HEK293 (cell line): Measurements from ENCODE around the gene LRBA.
"Not testable (repeated sequence)": the region's sequence is repeated elsewhere in the genome, so short reads cannot be mapped to it uniquely, and the experiment has no call there.

Experiments used
- CTCF ChIA-PET: fragments of 350-600 bp; formaldehyde crosslinking; extraction: SDS; loops from one replicate; lab custom pipeline; 2021; ENCODE audit warnings: antibody characterized with exemption; lab: Yijun Ruan, JAX
- POLR2A ChIA-PET: fragments of 300-600 bp; formaldehyde crosslinking; extraction: SDS; loops from one replicate; lab custom pipeline; 2020; ENCODE audit warnings: antibody characterized with exemption, inconsistent platforms; lab: Yijun Ruan, JAX
- H3K27ac ChIP-seq: fragments of 200-500 bp; sonication (Bioruptor generic); 2 replicates; pipeline ENCODE4 v1.5.1; 2014; ENCODE audit warnings: low read depth, low read length, control low read depth, inconsistent platforms; ENCODE audit errors: extremely low read depth
- H3K36me3 ChIP-seq, 2 experiments: fragments of 200-500 bp in 1 of 2; sonication (Bioruptor generic) in 1 of 2; 1 replicate in 1 of 2; 2 replicates in 1 of 2; pipeline ENCODE4 v1.5.1; 2014 to 2017; ENCODE audit warnings: inconsistent platforms in 2 of 2, low read length in 2 of 2; ENCODE audit not compliant: control insufficient read depth in 2 of 2, insufficient read depth in 1 of 2
- H3K4me1 ChIP-seq: fragments of 200-500 bp; sonication (Bioruptor generic); 2 replicates; pipeline ENCODE4 v1.5.1; 2014; ENCODE audit warnings: mild to moderate bottlenecking, low read length, inconsistent platforms; ENCODE audit not compliant: control insufficient read depth, insufficient read depth
- H3K4me3 ChIP-seq: 2 replicates; pipeline ENCODE4 v1.5.1; 2011; ENCODE audit warnings: low read depth, mild to moderate bottlenecking, control low read depth, low read length, moderate library complexity
- H3K9me3 ChIP-seq: fragments of 200-500 bp; sonication (Bioruptor generic); 2 replicates; pipeline ENCODE4 v1.5.1; 2014; ENCODE audit warnings: low read depth, low read length, inconsistent platforms; ENCODE audit not compliant: control insufficient read depth, insufficient read depth
- GFI1B ChIP-seq: fragments of 450-650 bp; formaldehyde crosslinking; IDR thresholded peaks from 2 replicates; pipeline ENCODE4 v1.5.1; 2016; ENCODE audit warnings: missing biosample characterization, missing genetic modification characterization
- GLIS1 ChIP-seq: fragments of 450-650 bp; formaldehyde crosslinking; IDR thresholded peaks from 2 replicates; pipeline ENCODE4 v1.5.1; 2016; ENCODE audit warnings: missing biosample characterization, missing genetic modification characterization
- SETDB1 ChIP-seq: IDR thresholded peaks from one replicate; pipeline ENCODE4 v1.6.1; 2017; ENCODE audit warnings: mild to moderate bottlenecking, low read length, moderate library complexity, mixed read lengths; ENCODE audit not compliant: insufficient read length
- SP7 ChIP-seq: fragments of 450-650 bp; formaldehyde crosslinking; IDR thresholded peaks from 2 replicates; pipeline ENCODE4 v1.5.1; 2016; ENCODE audit warnings: missing biosample characterization, missing genetic modification characterization
- TRIM28 ChIP-seq: IDR thresholded peaks from 2 replicates; pipeline ENCODE4 v1.6.1; 2011; ENCODE audit warnings: low read length, control low read depth, borderline replicate concordance
- WT1 ChIP-seq: fragments of 450-650 bp; formaldehyde crosslinking; IDR thresholded peaks from 2 replicates; pipeline ENCODE4 v1.5.1; 2016; ENCODE audit warnings: missing biosample characterization, missing genetic modification characterization
- ZFHX2 ChIP-seq: fragments of 450-650 bp; formaldehyde crosslinking; conservative IDR thresholded peaks from 2 replicates; pipeline ENCODE4 v1.5.1; 2016; ENCODE audit warnings: missing biosample characterization, missing genetic modification characterization
- ZNF146 ChIP-seq: fragments of 450-650 bp; formaldehyde crosslinking; IDR thresholded peaks from 2 replicates; pipeline ENCODE4 v1.5.1; 2016; ENCODE audit warnings: missing biosample characterization, missing genetic modification characterization
- ZNF174 ChIP-seq: fragments of 450-650 bp; formaldehyde crosslinking; IDR thresholded peaks from 2 replicates; pipeline ENCODE4 v1.5.0; 2017; ENCODE audit warnings: missing biosample characterization, mild to moderate bottlenecking, missing genetic modification characterization
- ZNF184 ChIP-seq: fragments of 450-650 bp; IDR thresholded peaks from 2 replicates; pipeline ENCODE4 v1.5.1; 2018; ENCODE audit warnings: missing biosample characterization, mild to moderate bottlenecking, missing genetic modification characterization
- ZNF24 ChIP-seq: fragments of 450-650 bp; formaldehyde crosslinking; IDR thresholded peaks from 2 replicates; pipeline ENCODE4 v1.5.1; 2016; ENCODE audit warnings: missing biosample characterization, missing genetic modification characterization
- ZNF324 ChIP-seq: fragments of 450-650 bp; formaldehyde crosslinking; IDR thresholded peaks from 2 replicates; pipeline ENCODE4 v1.5.1; 2016; ENCODE audit warnings: missing biosample characterization, missing genetic modification characterization
- ZNF341 ChIP-seq: fragments of 450-650 bp; formaldehyde crosslinking; IDR thresholded peaks from 2 replicates; pipeline ENCODE4; 2016; ENCODE audit warnings: low read depth, missing biosample characterization, missing genetic modification characterization
- ZNF530 ChIP-seq: fragments of 450-650 bp; formaldehyde crosslinking; IDR thresholded peaks from 2 replicates; pipeline ENCODE4 v1.5.1; 2016; ENCODE audit warnings: low read depth, missing biosample characterization, missing genetic modification characterization
- ZNF626 ChIP-seq: fragments of 450-650 bp; sonication (Bioruptor Pico); formaldehyde crosslinking; IDR thresholded peaks from 2 replicates; pipeline ENCODE4 v1.5.1; 2018; ENCODE audit warnings: missing biosample characterization, missing genetic modification characterization, inconsistent platforms
- ZNF664 ChIP-seq: fragments of 450-650 bp; formaldehyde crosslinking; IDR thresholded peaks from 2 replicates; pipeline ENCODE4 v1.5.1; 2016; ENCODE audit warnings: missing biosample characterization, missing genetic modification characterization
- ZNF830 ChIP-seq: fragments of 450-650 bp; IDR thresholded peaks from 2 replicates; pipeline ENCODE4 v1.5.0; 2018; ENCODE audit warnings: missing biosample characterization, missing genetic modification characterization, low read depth, mild to moderate bottlenecking, moderate library complexity
- TF ChIP-seq, protein P1 (sequence below): fragments of 450-650 bp; IDR thresholded peaks from 2 replicates; pipeline ENCODE4 v1.5.1; 2018; ENCODE audit warnings: missing biosample characterization, missing genetic modification characterization
- TF ChIP-seq, protein P2 (sequence below): fragments of 450-650 bp; formaldehyde crosslinking; IDR thresholded peaks from 2 replicates; pipeline ENCODE4 v1.5.1; 2016; ENCODE audit warnings: missing biosample characterization, missing genetic modification characterization
- TF ChIP-seq, protein P3 (sequence below): fragments of 450-650 bp; formaldehyde crosslinking; IDR thresholded peaks from 2 replicates; pipeline ENCODE4 v1.5.1; 2017; ENCODE audit warnings: missing biosample characterization, missing genetic modification characterization
- TF ChIP-seq, protein P4 (sequence below): fragments of 450-650 bp; formaldehyde crosslinking; IDR thresholded peaks from 2 replicates; pipeline ENCODE4 v1.5.1; 2017; ENCODE audit warnings: missing biosample characterization, missing genetic modification characterization
- TF ChIP-seq, protein P5 (sequence below): fragments of 450-650 bp; formaldehyde crosslinking; IDR thresholded peaks from 2 replicates; pipeline ENCODE4 v1.5.1; 2017; ENCODE audit warnings: missing biosample characterization, missing genetic modification characterization
- TF ChIP-seq, protein P6 (sequence below): fragments of 450-650 bp; formaldehyde crosslinking; IDR thresholded peaks from 2 replicates; pipeline ENCODE4 v1.5.1; 2016; ENCODE audit warnings: missing biosample characterization, missing genetic modification characterization

Gene LRBA

DNA sequence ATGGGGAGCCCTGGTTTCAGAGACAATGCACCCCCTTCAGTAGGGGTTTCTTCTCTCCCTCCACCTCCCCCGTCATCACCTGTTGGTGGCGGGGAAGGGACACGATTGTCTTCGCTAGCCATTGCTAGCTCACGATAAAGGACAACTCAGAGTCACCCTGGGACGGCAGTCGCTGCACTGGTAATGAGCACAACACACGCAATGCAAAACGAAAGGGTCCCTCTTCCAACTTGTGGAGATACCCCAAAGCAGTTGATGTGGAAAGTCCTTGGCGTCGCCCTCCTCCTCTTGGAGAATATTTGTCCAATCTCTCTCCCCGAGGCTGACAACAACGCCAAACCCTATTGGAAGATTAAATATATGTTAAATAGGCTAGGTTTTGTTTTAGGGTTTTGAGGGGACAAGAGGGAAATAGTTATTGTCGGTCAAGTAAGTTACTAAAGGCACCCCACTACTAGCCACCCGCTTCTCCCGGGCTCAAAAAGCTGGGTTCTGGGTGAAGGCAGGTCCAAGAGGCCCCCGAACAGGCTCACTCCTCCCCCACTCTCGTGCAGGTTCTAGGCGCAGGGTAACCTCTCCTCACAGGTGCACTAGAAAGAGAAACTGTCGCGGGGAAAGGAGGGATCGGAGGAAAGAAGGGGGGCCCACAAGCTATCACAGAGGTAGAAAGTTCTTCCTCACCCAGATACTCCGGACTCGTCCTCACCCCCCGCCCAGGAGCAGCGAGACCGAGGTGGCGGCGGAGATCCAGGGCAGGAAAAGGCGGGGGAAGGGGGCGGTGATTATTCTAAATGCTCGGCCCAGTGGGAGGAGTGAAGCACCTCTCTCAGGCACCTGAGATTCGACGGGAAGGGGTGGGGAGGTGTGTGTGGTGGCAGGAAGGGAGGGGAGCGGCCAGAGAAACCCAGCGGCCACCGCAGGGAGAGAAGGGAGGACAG lies at the start of gene LRBA (continued):
- TF ChIP-seq ZFHX2 (peak; percentile 53), WT1 (tag by site-specific recombination) (no peak; the same call in 1 of the 2 replicates), ZNF530 (tag by site-specific recombination) (no peak), ZNF664 (tag by site-specific recombination) (no peak), ZNF324 (tag by site-specific recombination) (0 out of 2 replicates have a peak, but pooled peaks have one; percentile 15), ZNF341 (tag by site-specific recombination) (peak; percentile 67)
- TF ChIP-seq, protein P1, sequence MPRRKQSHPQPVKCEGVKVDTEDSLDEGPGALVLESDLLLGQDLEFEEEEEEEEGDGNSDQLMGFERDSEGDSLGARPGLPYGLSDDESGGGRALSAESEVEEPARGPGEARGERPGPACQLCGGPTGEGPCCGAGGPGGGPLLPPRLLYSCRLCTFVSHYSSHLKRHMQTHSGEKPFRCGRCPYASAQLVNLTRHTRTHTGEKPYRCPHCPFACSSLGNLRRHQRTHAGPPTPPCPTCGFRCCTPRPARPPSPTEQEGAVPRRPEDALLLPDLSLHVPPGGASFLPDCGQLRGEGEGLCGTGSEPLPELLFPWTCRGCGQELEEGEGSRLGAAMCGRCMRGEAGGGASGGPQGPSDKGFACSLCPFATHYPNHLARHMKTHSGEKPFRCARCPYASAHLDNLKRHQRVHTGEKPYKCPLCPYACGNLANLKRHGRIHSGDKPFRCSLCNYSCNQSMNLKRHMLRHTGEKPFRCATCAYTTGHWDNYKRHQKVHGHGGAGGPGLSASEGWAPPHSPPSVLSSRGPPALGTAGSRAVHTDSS (tag by site-specific recombination), result peak; percentile 49; the same call in 1 of the 2 replicates
- TF ChIP-seq, protein P2, sequence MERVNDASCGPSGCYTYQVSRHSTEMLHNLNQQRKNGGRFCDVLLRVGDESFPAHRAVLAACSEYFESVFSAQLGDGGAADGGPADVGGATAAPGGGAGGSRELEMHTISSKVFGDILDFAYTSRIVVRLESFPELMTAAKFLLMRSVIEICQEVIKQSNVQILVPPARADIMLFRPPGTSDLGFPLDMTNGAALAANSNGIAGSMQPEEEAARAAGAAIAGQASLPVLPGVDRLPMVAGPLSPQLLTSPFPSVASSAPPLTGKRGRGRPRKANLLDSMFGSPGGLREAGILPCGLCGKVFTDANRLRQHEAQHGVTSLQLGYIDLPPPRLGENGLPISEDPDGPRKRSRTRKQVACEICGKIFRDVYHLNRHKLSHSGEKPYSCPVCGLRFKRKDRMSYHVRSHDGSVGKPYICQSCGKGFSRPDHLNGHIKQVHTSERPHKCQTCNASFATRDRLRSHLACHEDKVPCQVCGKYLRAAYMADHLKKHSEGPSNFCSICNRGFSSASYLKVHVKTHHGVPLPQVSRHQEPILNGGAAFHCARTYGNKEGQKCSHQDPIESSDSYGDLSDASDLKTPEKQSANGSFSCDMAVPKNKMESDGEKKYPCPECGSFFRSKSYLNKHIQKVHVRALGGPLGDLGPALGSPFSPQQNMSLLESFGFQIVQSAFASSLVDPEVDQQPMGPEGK (tag by site-specific recombination), result peak; percentile 79
- TF ChIP-seq, protein P3, sequence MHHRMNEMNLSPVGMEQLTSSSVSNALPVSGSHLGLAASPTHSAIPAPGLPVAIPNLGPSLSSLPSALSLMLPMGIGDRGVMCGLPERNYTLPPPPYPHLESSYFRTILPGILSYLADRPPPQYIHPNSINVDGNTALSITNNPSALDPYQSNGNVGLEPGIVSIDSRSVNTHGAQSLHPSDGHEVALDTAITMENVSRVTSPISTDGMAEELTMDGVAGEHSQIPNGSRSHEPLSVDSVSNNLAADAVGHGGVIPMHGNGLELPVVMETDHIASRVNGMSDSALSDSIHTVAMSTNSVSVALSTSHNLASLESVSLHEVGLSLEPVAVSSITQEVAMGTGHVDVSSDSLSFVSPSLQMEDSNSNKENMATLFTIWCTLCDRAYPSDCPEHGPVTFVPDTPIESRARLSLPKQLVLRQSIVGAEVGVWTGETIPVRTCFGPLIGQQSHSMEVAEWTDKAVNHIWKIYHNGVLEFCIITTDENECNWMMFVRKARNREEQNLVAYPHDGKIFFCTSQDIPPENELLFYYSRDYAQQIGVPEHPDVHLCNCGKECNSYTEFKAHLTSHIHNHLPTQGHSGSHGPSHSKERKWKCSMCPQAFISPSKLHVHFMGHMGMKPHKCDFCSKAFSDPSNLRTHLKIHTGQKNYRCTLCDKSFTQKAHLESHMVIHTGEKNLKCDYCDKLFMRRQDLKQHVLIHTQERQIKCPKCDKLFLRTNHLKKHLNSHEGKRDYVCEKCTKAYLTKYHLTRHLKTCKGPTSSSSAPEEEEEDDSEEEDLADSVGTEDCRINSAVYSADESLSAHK (tag by site-specific recombination), result peak; percentile 5; the same call in 1 of the 2 replicates

DNA sequence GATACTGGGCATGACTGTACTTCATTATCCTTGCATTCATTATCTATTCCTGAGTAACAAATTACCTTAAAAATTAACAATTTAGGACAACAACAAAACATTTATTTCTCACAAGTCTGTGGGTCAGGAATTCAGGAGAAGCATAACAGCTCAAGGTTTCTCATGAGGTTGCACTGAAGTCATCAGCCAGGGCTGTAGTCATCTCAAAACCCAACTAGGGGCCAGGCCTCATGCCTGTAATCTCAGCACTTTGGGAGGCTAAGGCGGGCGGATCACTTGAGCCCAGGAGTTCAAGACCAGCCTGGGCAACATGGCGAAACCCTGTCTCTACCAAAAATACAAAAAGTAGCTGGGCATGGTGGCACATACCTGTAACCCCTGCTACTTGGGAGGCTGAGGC lies 48.1 kb upstream of the LRBA start:
- H3K36me3 ChIP-seq, H3K4me1 ChIP-seq, H3K4me3 ChIP-seq, CTCF ChIA-PET, H3K9me3 ChIP-seq, H3K27ac ChIP-seq, POLR2A ChIA-PET: not testable (repeated sequence)

DNA sequence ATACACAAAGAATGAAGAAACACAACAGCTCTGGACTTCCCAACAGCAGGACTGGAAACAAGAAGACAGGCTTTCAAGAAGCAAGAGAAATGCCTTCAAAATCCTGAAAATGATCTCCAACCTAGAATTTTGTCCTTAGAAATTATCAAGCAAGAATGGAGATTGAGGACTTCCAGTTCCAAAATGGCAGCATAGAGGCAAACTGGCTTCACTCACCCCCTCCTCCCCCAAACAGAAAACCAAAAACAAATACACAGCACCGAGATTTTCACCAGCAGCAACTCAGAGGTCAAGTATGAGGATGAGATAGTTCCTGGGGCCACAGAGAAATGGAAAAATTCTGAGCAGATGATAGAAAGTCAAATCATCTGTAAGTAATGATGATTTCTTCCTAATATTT lies 40.5 kb upstream of the LRBA start:
- H3K4me3 ChIP-seq, result no peak overlapping the region
- H3K27ac ChIP-seq, result no peak overlapping the region
- ChIA-PET POLR2A (no interaction called here), CTCF (no interaction called here)
- no peaks in the 10 kb centered on the region for H3K9me3 ChIP-seq
- H3K36me3 ChIP-seq, result no peaks in the 10 kb centered on the region
- no peaks in the 10 kb centered on the region for H3K4me1 ChIP-seq
- TF ChIP-seq ZNF830 (tag by site-specific recombination), result no peak
- TF ChIP-seq ZNF626 (tag by site-specific recombination), result no peak
- no peak for TF ChIP-seq GLIS1 (tag by site-specific recombination)
- no peak for TF ChIP-seq ZNF324 (tag by site-specific recombination)
- no peak for TF ChIP-seq SETDB1
- TF ChIP-seq ZNF174 (tag by site-specific recombination), result no peak
- TF ChIP-seq ZNF146 (tag by site-specific recombination), result no peak
- TF ChIP-seq, protein P4, sequence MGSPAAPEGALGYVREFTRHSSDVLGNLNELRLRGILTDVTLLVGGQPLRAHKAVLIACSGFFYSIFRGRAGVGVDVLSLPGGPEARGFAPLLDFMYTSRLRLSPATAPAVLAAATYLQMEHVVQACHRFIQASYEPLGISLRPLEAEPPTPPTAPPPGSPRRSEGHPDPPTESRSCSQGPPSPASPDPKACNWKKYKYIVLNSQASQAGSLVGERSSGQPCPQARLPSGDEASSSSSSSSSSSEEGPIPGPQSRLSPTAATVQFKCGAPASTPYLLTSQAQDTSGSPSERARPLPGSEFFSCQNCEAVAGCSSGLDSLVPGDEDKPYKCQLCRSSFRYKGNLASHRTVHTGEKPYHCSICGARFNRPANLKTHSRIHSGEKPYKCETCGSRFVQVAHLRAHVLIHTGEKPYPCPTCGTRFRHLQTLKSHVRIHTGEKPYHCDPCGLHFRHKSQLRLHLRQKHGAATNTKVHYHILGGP (tag by site-specific recombination), result no peak
- no peak for TF ChIP-seq SP7 (tag by site-specific recombination)
- no peak for TF ChIP-seq GFI1B (tag by site-specific recombination)
- TF ChIP-seq, protein P5, sequence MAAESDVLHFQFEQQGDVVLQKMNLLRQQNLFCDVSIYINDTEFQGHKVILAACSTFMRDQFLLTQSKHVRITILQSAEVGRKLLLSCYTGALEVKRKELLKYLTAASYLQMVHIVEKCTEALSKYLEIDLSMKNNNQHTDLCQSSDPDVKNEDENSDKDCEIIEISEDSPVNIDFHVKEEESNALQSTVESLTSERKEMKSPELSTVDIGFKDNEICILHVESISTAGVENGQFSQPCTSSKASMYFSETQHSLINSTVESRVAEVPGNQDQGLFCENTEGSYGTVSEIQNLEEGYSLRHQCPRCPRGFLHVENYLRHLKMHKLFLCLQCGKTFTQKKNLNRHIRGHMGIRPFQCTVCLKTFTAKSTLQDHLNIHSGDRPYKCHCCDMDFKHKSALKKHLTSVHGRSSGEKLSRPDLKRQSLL (tag by site-specific recombination), result no peak
- TF ChIP-seq, protein P6, sequence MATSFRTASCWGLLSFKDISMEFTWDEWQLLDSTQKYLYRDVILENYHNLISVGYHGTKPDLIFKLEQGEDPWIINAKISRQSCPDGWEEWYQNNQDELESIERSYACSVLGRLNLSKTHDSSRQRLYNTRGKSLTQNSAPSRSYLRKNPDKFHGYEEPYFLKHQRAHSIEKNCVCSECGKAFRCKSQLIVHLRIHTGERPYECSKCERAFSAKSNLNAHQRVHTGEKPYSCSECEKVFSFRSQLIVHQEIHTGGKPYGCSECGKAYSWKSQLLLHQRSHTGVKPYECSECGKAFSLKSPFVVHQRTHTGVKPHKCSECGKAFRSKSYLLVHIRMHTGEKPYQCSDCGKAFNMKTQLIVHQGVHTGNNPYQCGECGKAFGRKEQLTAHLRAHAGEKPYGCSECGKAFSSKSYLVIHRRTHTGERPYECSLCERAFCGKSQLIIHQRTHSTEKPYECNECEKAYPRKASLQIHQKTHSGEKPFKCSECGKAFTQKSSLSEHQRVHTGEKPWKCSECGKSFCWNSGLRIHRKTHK (tag by site-specific recombination), result no peak
- TF ChIP-seq TRIM28, result no peak
- TF ChIP-seq ZNF24, result no peak
- no peak for TF ChIP-seq ZNF184 (tag by site-specific recombination)
